UCSD-AML1 (cell line): Measurements from ENCODE around the gene KSR1.
A peak's percentile ranks its signal among the peaks of the same experiment; 100 is the strongest.

ENCODE experiments used
- DNase-seq: peaks from one replicate; lab custom pipeline; 2025; ENCODE audit not compliant: unreplicated experiment; lab: John Stamatoyannopoulos, UW

KSR1 gene

DNA sequence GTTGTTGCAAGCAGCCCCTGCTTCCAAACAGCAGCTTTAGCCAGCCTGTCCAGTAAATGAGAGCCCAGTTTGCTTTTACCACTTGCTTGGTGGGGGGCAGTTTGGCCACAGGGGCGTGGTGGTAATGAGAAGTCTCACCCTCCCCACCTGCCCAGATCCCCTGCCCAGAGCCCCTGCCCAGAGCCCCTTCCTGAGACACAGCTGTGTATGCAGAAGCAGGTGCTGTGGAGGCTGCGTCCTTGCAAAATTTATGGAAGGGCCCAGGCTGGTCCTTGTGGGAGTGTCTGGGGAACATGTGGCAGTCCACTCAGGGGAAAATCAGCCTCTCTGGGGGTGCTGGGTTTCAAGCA, 147.1 kb downstream of the KSR1 start:
- no peak for DNase-seq

DNA sequence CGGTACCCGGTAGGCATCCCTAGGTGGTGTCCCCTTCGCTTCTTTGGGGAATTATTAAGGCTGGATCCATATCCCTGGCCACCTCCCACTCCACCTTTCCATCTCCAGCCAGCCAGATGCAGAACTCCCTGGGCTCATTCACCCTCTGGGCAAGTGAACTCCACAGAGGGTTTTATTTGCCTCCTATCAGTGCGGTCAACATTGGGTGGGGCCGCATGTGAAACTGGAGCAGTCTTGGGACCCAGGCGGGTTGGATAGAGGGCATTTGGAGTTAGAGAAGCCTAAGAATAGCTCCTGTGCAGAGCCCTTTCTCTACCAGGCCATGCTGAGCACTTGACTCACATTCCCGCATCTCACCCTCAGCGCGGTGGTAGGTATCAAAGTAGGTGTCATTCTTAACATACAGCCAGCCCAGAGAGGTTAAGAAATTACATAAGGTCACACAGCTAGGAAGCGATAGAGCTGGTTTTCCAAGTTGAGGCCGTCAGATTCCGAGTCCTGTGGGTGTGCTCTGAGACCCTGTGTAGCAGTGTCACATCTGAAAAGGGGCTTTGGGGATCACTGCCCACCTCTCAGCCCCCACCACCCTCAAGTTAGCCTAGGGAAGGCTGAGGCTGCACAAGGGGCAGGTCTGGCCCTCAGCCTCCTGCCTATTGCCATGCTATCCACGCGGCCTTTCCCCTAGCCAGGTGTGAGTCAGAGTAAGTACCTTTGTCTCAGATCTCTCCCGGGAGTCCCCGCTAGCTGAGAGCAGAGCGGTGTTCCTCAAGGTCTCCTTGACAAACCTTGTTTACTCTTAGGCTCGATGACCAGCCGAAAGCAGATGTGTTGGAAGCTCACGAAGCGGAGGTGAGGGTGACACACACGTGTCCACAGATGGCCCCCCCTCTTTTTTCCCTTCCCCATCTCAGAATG, 147.9 kb downstream of the KSR1 start:
- DNase-seq = no peak

DNA sequence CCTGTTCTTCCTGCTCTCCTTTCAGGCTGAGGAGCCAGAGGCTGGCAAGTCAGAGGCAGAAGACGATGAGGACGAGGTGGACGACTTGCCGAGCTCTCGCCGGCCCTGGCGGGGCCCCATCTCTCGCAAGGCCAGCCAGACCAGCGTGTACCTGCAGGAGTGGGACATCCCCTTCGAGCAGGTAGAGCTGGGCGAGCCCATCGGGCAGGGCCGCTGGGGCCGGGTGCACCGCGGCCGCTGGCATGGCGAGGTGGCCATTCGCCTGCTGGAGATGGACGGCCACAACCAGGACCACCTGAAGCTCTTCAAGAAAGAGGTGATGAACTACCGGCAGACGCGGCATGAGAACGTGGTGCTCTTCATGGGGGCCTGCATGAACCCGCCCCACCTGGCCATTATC, 149.2 kb downstream of the KSR1 start:
- DNase-seq = no peak

- DNase-seq = no peak
Observed at GRCh38 chr17:27607521-27608091, 151.4 kb downstream of the KSR1 start.

GRCh38 chr17:27608328-27609230, 152.3 kb downstream of the KSR1 start:
- DNase-seq = no peak

- DNase-seq = peak; percentile 29
Observed at GRCh38 chr17:27609611-27610303, 153.5 kb downstream of the KSR1 start.

- no peak for DNase-seq
Observed at GRCh38 chr17:27610304-27610677, 154.0 kb downstream of the KSR1 start.

DNA sequence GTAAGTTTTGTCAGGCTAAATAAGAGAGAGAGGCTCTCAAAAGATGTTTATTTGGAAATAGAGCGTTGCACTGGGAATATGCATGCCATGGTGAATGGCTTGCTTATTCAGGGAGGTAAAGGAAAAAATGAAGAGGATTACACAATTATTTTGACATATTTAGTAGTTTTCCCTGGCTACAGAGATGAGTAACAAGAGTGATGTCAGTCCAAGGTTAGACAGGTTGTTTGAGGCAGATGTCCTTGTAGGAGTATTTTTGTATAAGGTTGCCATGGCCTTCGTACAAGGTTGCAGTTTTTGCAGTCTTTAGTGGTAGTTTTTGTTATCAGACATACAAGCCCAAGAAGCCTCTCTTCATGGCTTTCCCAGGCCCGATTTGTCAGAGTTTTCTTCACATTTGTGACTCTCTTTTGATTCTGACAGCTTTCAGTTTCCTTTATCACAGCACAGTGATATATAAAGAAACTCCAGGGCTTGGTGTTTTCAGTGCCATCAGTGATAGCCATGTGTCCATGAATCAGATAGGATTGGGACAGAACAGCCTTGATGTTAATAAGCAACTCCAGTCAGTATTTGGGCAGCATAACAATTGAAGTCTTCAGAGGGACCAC, 156.0 kb downstream of the KSR1 start:
- no peak for DNase-seq

DNA sequence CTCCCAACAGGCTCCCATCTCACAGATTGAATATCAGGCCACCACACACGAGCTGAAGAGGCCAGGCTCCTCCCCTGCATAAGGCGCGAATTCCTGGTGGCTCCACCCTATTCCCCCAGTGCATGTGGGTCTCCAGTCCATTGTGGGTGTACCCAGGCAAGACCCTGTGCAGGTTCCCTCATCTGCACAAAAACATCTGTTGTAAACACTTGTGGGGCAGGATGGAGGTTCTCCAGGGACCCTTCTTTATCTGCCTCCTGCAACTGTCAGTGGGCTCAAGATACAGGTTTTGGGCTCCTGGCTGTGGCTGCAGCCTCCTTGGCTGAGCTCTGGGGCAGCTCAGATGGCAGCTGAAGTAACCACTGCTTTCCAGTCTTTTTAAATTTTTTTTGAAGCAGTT, 157.2 kb downstream of the KSR1 start:
- no peak for DNase-seq

GRCh38 chr17:27615121-27615520, 158.9 kb downstream of the KSR1 start:
- DNase-seq = no peak

GRCh38 chr17:27616414-27616813, 160.2 kb downstream of the KSR1 start:
- DNase-seq = no peak

GRCh38 chr17:27618417-27618816, 162.2 kb downstream of the KSR1 start:
- DNase-seq = no peak

DNA sequence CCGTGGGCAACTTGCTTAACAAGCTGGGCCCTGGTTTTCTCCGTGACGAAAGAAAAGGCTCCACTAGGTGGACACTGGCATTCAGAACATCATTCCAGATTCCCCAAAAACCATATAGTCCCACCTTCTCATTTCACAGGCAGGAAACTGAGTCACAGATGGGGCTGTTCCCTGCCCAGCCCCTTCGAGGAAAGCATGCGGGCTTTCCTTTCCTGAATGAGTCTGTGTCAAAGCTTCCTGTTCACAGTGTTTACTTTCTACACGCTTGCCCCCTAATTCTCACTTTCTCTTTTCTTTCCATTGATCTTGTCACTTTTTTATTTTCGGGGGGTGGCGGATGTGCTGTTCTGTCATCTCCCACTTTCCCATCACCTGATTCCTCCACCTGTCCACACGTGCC, 164.5 kb downstream of the KSR1 start:
- DNase-seq = no peak

DNA sequence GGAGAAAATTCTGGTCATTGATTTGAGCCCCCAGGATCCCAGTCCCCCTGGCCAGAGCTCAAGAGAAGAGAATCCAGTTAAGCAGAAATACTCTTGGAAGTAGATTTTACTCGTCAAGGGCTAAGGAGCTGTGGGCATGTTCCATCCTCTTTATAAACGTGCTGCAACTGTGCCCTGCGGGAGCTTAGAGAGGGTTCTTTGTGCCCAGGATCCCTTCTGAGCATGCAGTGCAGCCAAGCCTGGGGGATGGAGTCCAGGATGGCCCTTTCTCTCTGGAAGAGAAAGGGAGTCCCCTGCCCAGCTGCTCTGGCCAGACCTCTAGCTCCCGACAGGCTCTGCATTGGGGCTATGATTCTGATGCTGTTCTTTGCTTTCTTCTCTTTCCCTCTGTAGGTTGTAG, 165.3 kb downstream of the KSR1 start:
- no peak for DNase-seq

GRCh38 chr17:27621942-27622559, 165.8 kb downstream of the KSR1 start:
- DNase-seq = no peak

DNA sequence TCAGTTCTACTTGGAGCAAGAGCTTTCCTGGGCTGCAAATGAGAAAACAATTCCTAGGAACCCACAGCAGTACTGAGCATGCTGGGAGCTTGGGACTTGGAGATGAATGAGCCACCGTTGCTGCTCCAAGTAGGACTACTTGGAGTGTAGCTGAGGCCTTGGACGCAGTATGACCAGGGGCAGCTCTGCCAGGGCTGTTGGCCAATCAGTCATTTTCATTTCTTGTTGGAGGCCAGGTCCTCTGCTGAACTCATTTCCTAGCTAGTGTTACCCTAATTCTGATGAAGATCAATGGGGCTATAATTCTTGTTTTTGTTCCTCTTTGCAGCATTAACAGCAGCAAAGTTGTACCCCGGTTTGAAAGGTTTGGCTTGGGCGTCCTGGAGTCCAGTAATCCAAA, 166.7 kb downstream of the KSR1 start:
- DNase-seq = no peak

GRCh38 chr17:27623614-27624013, 167.4 kb downstream of the KSR1 start:
- no peak for DNase-seq

DNA sequence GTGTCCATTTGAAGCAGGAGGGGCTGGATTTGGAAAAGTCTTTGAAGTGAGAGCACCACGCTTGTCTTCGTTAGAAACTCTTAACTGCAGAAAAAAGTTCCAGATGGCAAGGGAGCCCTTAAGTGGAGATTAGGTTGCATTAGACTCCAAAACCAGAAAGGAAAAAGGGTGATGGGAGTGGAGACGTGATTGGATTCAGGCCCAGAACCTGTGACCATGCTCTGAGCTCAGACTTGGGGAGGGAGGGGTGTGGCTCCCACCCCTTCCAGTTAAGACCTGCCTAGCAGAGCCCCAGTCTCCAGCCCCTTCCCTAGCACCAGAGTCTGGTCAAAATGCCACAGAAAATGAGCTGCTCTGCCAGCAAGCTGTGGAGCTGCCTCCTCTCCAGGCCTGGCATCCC, 168.3 kb downstream of the KSR1 start:
- DNase-seq = no peak

GRCh38 chr17:27625856-27626255, 169.6 kb downstream of the KSR1 start:
- no peak for DNase-seq

DNA sequence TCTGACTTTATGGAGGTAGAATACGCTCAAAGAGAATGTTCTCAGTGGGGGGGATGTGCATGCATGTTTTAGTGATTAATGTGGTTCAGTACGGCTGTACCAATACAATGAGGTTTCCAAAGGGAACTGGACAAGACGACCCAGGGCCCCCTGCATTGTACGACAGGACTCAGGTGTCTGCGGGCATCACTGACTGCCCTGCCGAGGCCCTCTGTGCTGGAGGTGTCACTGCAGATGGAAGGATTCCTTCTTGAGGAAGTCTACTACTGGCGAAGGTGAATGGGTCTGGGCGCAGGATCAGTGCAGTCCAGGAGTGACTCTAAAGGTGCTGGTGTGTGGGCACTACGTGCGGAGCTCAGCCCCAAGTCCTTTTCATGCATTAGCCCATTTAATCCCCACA, 171.3 kb downstream of the KSR1 start:
- no peak for DNase-seq
